Parathyroid adenoma (tissue), 2 donors: ENCODE data around the gene WNK2.

Experiments used
- H2AFZ ChIP-seq: fragments of 300-600 bp; sonication (generic); one replicate; pipeline ENCODE4 v1.7.0; 2017; ENCODE audit warnings: antibody characterized with exemption, mild to moderate bottlenecking
- H3K27ac ChIP-seq: fragments of 300-600 bp; sonication (generic); one replicate; pipeline ENCODE4 v1.7.0; 2017
- H3K27me3 ChIP-seq: fragments of 300-600 bp; sonication (generic); one replicate; pipeline ENCODE4 v1.7.0; 2017; ENCODE audit warnings: low read length; ENCODE audit not compliant: control insufficient read depth, insufficient read depth
- H3K36me3 ChIP-seq: fragments of 300-600 bp; sonication (generic); one replicate; pipeline ENCODE4 v1.7.0; 2017; ENCODE audit warnings: low read length; ENCODE audit not compliant: control insufficient read depth, insufficient read depth
- H3K4me1 ChIP-seq: fragments of 300-600 bp; sonication (generic); one replicate; pipeline ENCODE4 v1.7.0; 2017; ENCODE audit warnings: control low read depth
- H3K4me2 ChIP-seq: fragments of 300-600 bp; sonication (generic); one replicate; pipeline ENCODE4 v1.7.0; 2017; ENCODE audit warnings: low read length
- H3K4me3 ChIP-seq: fragments of 300-600 bp; sonication (generic); one replicate; pipeline ENCODE4 v1.7.0; 2017; ENCODE audit warnings: low read depth, low read length
- H3K79me2 ChIP-seq: fragments of 300-600 bp; sonication (generic); one replicate; pipeline ENCODE4 v1.7.0; 2017; ENCODE audit warnings: control low read depth
- H3K9ac ChIP-seq: fragments of 300-600 bp; sonication (generic); one replicate; pipeline ENCODE4 v1.7.0; 2017; ENCODE audit warnings: mild to moderate bottlenecking
- H3K9me3 ChIP-seq: fragments of 300-600 bp; sonication (generic); one replicate; pipeline ENCODE4 v1.7.0; 2017; ENCODE audit warnings: low read length; ENCODE audit not compliant: control insufficient read depth
- TF ChIP-seq, protein P1 (sequence below): fragments of 300-600 bp; sonication (generic); IDR thresholded peaks from one replicate; pipeline ENCODE4 v1.7.0; 2017; ENCODE audit warnings: antibody characterized with exemption, mild to moderate bottlenecking
- donor health status: primary hyperparathyroidism.

The WNK2 gene

DNA sequence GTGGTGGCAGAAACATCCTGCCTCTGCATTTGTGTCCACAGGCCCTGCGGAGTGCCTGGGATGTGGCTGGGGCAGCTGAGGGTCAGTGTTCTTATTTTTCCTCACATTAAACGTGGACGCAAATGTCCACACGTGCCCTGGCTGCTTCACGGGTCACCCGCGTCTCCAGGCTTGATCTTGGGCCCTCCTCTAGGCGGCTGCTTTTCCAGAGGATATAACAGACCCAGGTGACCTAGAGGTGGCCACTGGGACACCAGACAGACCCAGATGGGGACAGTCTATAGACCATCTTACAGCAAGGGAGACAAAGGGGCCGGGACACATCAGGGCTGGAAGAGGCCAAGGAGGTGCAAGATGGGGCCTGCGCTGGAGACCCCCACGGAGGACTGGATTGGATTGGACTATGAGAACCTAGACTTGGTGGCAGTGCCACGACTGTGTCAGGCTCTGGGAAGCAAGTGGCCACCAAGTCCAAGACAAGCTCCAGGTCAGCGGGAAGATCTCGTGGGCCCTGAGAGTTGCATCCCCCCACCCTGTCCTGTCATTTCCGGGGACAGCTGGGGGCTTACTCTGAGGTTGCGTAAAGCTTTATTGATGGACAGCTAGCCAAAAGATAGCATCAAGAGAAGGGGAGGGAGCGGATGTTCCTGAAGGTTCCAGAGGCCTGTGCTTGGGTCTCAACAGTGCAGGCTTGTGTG is 6.9 kb downstream of the WNK2 start:
- Histone ChIP-seq H2AFZ (no peak overlapping the region), H3K4me1 (no peaks in the 10 kb centered on the region), H3K4me2 (no peak overlapping the region), H3K36me3 (no peaks in the 10 kb centered on the region), H3K27ac (no peak overlapping the region), H3K9ac (no peak overlapping the region), H3K27me3 (no peaks in the 10 kb centered on the region), H3K4me3 (no peak overlapping the region), H3K79me2 (no peaks in the 10 kb centered on the region), H3K9me3 (no peaks in the 10 kb centered on the region)
- TF ChIP-seq, protein P1, sequence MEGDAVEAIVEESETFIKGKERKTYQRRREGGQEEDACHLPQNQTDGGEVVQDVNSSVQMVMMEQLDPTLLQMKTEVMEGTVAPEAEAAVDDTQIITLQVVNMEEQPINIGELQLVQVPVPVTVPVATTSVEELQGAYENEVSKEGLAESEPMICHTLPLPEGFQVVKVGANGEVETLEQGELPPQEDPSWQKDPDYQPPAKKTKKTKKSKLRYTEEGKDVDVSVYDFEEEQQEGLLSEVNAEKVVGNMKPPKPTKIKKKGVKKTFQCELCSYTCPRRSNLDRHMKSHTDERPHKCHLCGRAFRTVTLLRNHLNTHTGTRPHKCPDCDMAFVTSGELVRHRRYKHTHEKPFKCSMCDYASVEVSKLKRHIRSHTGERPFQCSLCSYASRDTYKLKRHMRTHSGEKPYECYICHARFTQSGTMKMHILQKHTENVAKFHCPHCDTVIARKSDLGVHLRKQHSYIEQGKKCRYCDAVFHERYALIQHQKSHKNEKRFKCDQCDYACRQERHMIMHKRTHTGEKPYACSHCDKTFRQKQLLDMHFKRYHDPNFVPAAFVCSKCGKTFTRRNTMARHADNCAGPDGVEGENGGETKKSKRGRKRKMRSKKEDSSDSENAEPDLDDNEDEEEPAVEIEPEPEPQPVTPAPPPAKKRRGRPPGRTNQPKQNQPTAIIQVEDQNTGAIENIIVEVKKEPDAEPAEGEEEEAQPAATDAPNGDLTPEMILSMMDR = no peak

DNA sequence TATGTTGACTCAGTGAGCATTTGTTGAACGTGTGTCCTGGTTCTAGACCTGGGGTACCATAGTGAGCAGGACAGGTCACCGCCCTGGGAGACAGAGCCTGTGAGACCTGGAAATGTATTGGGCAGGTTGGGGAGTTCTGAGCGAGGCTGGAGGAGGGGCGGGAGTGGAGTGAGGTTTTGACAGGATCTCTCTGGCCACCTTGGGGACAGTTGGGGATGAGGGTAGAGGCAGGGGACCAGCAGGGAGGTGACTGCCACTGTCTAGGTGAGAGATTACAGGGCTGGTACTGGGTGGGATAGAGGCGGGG is 7.4 kb downstream of the WNK2 start:
- Histone ChIP-seq H2AFZ (no peak overlapping the region), H3K4me3 (no peak overlapping the region), H3K9me3 (no peaks in the 10 kb centered on the region), H3K27ac (no peak overlapping the region), H3K79me2 (no peaks in the 10 kb centered on the region), H3K36me3 (no peaks in the 10 kb centered on the region), H3K4me2 (no peak overlapping the region), H3K27me3 (no peaks in the 10 kb centered on the region), H3K4me1 (no peaks in the 10 kb centered on the region), H3K9ac (no peak overlapping the region)
- TF ChIP-seq, protein P1 = no peak

DNA sequence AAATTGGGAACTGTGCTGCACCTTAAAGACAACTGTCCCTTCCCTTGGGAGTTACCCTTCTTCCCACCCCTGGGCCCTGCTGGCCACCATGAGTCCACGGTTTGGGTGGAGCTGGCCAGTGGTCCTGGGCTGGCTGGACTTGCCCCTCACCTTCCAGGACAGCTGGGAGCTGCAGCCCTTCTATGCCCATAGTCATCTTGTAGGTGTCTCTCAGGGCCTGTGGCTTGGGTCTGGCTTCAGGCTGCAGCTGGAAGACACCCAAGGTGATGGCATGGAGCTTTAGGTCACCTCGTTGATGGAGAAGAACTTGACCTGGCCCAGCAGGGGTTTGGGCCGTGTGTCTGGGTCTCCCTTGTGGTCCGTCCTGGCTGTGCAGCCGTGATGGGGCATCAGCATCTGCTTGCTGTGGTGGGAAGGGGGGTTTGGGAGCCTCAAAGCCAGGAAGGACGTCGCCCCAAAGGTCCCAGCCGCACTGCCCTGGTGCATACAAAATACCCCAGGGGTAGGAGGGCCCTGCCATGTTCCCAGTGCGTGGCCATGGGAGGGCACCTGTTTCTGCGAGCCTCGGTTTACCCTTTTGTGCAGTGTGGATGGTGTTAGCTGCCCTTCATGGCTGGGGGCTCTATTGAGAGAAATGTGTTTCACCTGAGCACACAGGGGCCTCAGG is 8.9 kb downstream of the WNK2 start:
- TF ChIP-seq, protein P1 = no peak
- no peaks in the 10 kb centered on the region for H3K4me1 ChIP-seq

DNA sequence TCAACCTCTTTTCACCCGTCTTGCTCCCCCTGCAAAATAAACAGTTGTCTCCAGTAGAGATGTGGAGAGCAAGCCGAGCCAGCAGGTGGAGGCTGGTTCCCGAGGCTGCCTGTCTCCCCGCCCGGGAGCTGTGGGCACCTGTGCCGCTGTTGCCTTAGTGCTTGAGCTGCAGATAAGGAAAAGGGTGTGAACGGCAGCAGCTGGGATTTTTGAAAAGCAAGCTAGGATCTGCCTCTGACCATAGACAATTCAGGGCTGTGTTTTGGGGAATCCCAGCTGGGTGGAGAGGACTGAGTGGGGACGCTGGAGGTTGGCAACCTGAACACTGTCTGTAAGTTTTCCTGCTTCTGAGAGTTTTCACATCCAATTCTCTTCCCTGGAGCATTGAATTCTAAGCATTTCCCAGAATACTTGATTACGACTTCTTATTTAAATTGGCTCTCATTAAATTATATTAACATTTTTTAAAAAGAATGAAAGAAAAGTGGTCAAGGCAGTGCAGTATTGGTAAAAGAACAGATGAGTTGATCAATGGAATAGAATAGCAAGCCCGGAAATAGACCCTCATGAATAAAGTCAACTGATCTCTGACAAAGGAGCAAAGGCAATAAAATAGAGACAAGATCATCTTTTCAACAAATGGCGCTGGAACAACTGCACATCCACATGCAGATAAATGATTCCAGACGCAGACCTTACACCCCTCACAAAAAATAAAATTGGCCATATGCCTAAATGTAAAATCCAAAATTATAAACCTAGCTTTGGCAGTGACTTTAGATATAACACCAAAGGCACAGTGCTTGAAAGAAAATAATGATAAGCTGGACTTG is 9.7 kb downstream of the WNK2 start:
- H3K27ac ChIP-seq = no peak overlapping the region

More for the DNA sequence above, 8.9 kb downstream of the WNK2 start:
- no peak overlapping the region for H2AFZ ChIP-seq
- no peak overlapping the region for H3K9ac ChIP-seq
- no peaks in the 10 kb centered on the region for H3K27me3 ChIP-seq
- H3K9me3 ChIP-seq = no peaks in the 10 kb centered on the region
- H3K4me3 ChIP-seq = no peak overlapping the region
- H3K79me2 ChIP-seq = no peaks in the 10 kb centered on the region
- no peak overlapping the region for H3K4me2 ChIP-seq
- H3K36me3 ChIP-seq = no peaks in the 10 kb centered on the region
- H3K27ac ChIP-seq = no peak overlapping the region

More for the DNA sequence above, 9.7 kb downstream of the WNK2 start:
- Histone ChIP-seq H3K36me3 (no peaks in the 10 kb centered on the region), H3K4me3 (no peak overlapping the region), H3K79me2 (no peaks in the 10 kb centered on the region), H3K27me3 (no peaks in the 10 kb centered on the region), H3K4me1 (no peaks in the 10 kb centered on the region), H3K4me2 (no peak overlapping the region), H3K9ac (no peak overlapping the region), H3K9me3 (no peaks in the 10 kb centered on the region), H2AFZ (no peak overlapping the region)
- TF ChIP-seq, protein P1 = no peak
